Gastroesophageal sphincter (tissue), 3 donors: ENCODE measurements around the gene RHEBL1.

ENCODE experiments used
- POLR2AphosphoS5 ChIP-seq: sonication (generic); formaldehyde crosslinking; IDR thresholded peaks from one replicate; pipeline ENCODE4 v1.6.1; 2017; ENCODE audit warnings: antibody characterized with exemption
- TF ChIP-seq, protein P1 (sequence below), 4 experiments: fragments of 200-600 bp in 2 of 4; fragments of 450-650 bp in 2 of 4; sonication (generic) in 1 of 4; IDR thresholded peaks; one replicate each; pipeline ENCODE4 v1.5.1; 2017 to 2019; ENCODE audit warnings: antibody characterized with exemption in 4 of 4, mild to moderate bottlenecking in 2 of 4, moderate library complexity in 2 of 4

DNA sequence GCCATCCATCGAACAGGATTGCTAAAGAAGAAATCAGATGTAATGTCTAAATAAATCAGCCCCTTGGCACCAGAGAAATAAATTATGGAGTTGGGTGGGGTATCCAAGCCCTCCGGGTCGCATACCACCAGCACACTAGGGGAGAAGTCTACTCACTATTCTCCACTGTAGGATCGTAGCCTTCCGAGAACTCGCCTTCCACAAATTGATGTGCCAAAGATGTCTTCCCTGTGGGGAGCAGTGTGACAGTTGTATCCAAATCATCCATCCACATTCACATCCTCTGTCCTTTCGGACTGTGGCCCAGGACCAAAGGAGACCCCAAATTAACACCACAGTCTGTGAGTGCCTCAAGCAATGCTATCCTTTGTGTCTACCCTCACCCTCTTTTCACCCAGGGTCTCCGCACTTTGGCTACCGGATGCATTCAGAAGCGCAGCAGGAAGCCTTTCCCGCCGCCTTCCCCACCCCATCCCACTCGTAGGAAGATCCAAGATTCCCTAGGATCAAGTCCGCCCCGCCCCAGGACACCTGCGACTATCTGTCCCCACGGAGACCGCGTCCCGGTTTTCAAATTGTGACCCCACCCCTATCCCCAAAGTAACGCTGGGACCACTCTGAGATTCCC lies 786 bp downstream of the RHEBL1 start:
- TF ChIP-seq, protein P1, sequence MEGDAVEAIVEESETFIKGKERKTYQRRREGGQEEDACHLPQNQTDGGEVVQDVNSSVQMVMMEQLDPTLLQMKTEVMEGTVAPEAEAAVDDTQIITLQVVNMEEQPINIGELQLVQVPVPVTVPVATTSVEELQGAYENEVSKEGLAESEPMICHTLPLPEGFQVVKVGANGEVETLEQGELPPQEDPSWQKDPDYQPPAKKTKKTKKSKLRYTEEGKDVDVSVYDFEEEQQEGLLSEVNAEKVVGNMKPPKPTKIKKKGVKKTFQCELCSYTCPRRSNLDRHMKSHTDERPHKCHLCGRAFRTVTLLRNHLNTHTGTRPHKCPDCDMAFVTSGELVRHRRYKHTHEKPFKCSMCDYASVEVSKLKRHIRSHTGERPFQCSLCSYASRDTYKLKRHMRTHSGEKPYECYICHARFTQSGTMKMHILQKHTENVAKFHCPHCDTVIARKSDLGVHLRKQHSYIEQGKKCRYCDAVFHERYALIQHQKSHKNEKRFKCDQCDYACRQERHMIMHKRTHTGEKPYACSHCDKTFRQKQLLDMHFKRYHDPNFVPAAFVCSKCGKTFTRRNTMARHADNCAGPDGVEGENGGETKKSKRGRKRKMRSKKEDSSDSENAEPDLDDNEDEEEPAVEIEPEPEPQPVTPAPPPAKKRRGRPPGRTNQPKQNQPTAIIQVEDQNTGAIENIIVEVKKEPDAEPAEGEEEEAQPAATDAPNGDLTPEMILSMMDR (IDR thresholded peaks at IDR 0.05): no peak
- no peak for TF ChIP-seq POLR2AphosphoS5
